GM12878 (cell line): ENCODE measurements around the gene MXRA7. TPM values are rescaled to one million over a fixed set of nuclear protein-coding genes. Genes with fewer than 3 reads are reported as not detected.

Experiments
- ATAC-seq: fragments of 200-7000 bp; cut with Tn5 transposase; 3 replicates; pipeline ENCODE4 v1.9.1; 2020; ENCODE audit warnings: mild to moderate bottlenecking, moderate library complexity
- BruUV-seq: library from RNA; stranded (reverse); fragments of 400-500 nt; replicated peaks from 2 replicates; lab custom pipeline; 2021; lab: Mats Ljungman, UMichigan
- CTCF ChIA-PET: fragments of 300-600 bp; sonication (Branson Sonifier 250); formaldehyde crosslinking; extraction: SDS; loops from one replicate; lab custom pipeline; 2021; ENCODE audit warnings: inconsistent platforms; lab: Yijun Ruan, JAX
- POLR2A ChIA-PET: fragments of 350-600 bp; formaldehyde crosslinking; extraction: SDS; loops from one replicate; lab custom pipeline; 2021; ENCODE audit warnings: inconsistent platforms; lab: Charles Lee
- RAD21 ChIA-PET: fragments of 300-600 bp; sonication (Branson Sonifier 250); formaldehyde crosslinking; loops from one replicate; lab custom pipeline; 2023; ENCODE audit warnings: antibody characterized with exemption; ENCODE audit not compliant: unreplicated experiment; lab: Charles Lee
- SMC1A ChIA-PET: fragments of 300-600 bp; sonication (Branson Sonifier 250); formaldehyde crosslinking; loops from one replicate; lab custom pipeline; 2023; ENCODE audit not compliant: unreplicated experiment, uncharacterized antibody; lab: Charles Lee
- DNase-seq: peaks from one replicate; pipeline ENCODE4 v3.0.0-alpha.2; 2011; ENCODE audit warnings: low read depth, low spot score
- FAIRE-seq: peaks from 3 replicates; lab custom pipeline; 2011; peaks lifted over from hg19 to GRCh38; lab: Jason Lieb, UNC
- H2AFZ ChIP-seq: 2 replicates; pipeline ENCODE4 v1.6.0; 2011; ENCODE audit warnings: low read depth, low read length, control low read depth; ENCODE audit not compliant: control insufficient read depth
- H3K27ac ChIP-seq: 2 replicates; pipeline ENCODE4 v1.5.1; 2011; ENCODE audit warnings: control low read depth; ENCODE audit not compliant: control insufficient read depth, insufficient read depth
- H3K27me3 ChIP-seq, 2 experiments: replicated peaks in 1 of 2; 2 replicates each; pipeline versions ENCODE4 v1.6.0 to v1.6.1; 2011; ENCODE audit warnings: low read length in 1 of 2; ENCODE audit not compliant: control insufficient read depth in 2 of 2, insufficient read depth in 2 of 2
- H3K36me3 ChIP-seq, 2 experiments: 2 replicates each; pipeline ENCODE4 v1.5.1; 2011; ENCODE audit warnings: low read length in 1 of 2; ENCODE audit not compliant: control insufficient read depth in 2 of 2, insufficient read depth in 2 of 2
- H3K4me1 ChIP-seq: 2 replicates; pipeline ENCODE4 v1.6.1; 2011; ENCODE audit warnings: mild to moderate bottlenecking, low read length, moderate library complexity, mixed read lengths; ENCODE audit not compliant: control insufficient read depth, insufficient read depth
- H3K4me2 ChIP-seq: 2 replicates; pipeline ENCODE4 v1.6.0; 2011; ENCODE audit warnings: control low read depth; ENCODE audit not compliant: control insufficient read depth, insufficient read depth
- H3K4me3 ChIP-seq: fragments of 200-600 bp; sonication (generic); 2 replicates; pipeline ENCODE4 v1.5.1; 2016
- H3K79me2 ChIP-seq: 2 replicates; pipeline ENCODE4 v1.6.0; 2011; ENCODE audit warnings: low read length; ENCODE audit not compliant: control insufficient read depth, insufficient read depth
- H3K9ac ChIP-seq: 2 replicates; pipeline ENCODE4 v1.8.0; 2011; ENCODE audit warnings: low read length, control low read depth, mixed read lengths; ENCODE audit not compliant: control insufficient read depth, insufficient read depth
- H3K9me3 ChIP-seq: replicated peaks from 3 replicates; pipeline ENCODE4 v1.5.1; 2011; ENCODE audit warnings: mild to moderate bottlenecking, low read length; ENCODE audit not compliant: control insufficient read depth, insufficient read depth
- H4K20me1 ChIP-seq: 2 replicates; pipeline ENCODE4 v1.6.0; 2011; ENCODE audit not compliant: control insufficient read depth, insufficient read depth
- ASH2L ChIP-seq: fragments of 300-600, 200-600 bp; sonication (generic); IDR thresholded peaks from 2 replicates; pipeline ENCODE4 v1.6.1; 2017; ENCODE audit warnings: low read depth, mild to moderate bottlenecking, borderline replicate concordance
- CREM ChIP-seq: IDR thresholded peaks from 2 replicates; pipeline ENCODE4 v1.6.1; 2014; ENCODE audit warnings: antibody characterized with exemption, low read depth
- EED ChIP-seq: sonication (generic); IDR thresholded peaks from 2 replicates; pipeline ENCODE4 v1.6.1; 2016; ENCODE audit warnings: antibody characterized with exemption, low read depth
- NRF1 ChIP-seq: conservative IDR thresholded peaks from 2 replicates; pipeline ENCODE4 v1.6.1; 2011; ENCODE audit warnings: mild to moderate bottlenecking, low read depth, low read length, improper control_type of control experiment
- RELA ChIP-seq: fragments of 450-650 bp; IDR thresholded peaks from 2 replicates; pipeline ENCODE4 v1.8.0; 2014; ENCODE audit warnings: borderline replicate concordance; ENCODE audit not compliant: partially characterized antibody
- SIX5 ChIP-seq: IDR thresholded peaks from 2 replicates; pipeline ENCODE4 v1.6.1; 2011; ENCODE audit warnings: mild to moderate bottlenecking, low read depth, low read length, moderate library complexity; ENCODE audit not compliant: severe bottlenecking
- SREBF1 ChIP-seq: IDR thresholded peaks from 2 replicates; pipeline ENCODE4 v1.6.1; 2012; ENCODE audit warnings: mild to moderate bottlenecking, low read length
- SREBF2 ChIP-seq: IDR thresholded peaks from 2 replicates; pipeline ENCODE4 v1.6.1; 2012; ENCODE audit warnings: mild to moderate bottlenecking, low read length
- ZNF274 ChIP-seq: IDR thresholded peaks from one replicate; pipeline ENCODE4 v1.8.0; 2011; ENCODE audit not compliant: insufficient read length, insufficient read depth
- WGBS: methylation state at CpG from one replicate; pipeline ENCODE4 v1.1.6; 2016; ENCODE audit warnings: low lambda C conversion rate; ENCODE audit not compliant: insufficient replicate concordance, insufficient coverage; ENCODE audit errors: missing lambda C conversion rate; 5-methylcytosine and 5-hydroxymethylcytosine counted together
- in situ Hi-C: fragments of 300-500 bp; cut with MboI; formaldehyde crosslinking; loops from 9 replicates; pipeline ENCODE4 v1.14.3; 2018; ENCODE audit warnings: mixed read lengths
- intact Hi-C: fragments of 100-400 bp; cut with micrococcal nuclease; formaldehyde crosslinking; loops from one replicate; pipeline ENCODE4 v1.14.2; 2022; ENCODE audit not compliant: unreplicated experiment
- polyA plus RNA-seq, 11 experiments: library from polyadenylated mRNA; depleted of rRNA in 4 of 11; unstranded in 6 of 11; stranded (reverse) in 5 of 11; fragments of >200 nt; fragmentation: Nextera tagmentation in 4 of 11; fragmentation: Illumina TruSeq in 1 of 11; extraction: Ambion mirVana in 4 of 11; extraction: Trizol in 1 of 11; gene quantifications; 1 replicate in 1 of 11; 2 replicates in 10 of 11; pipeline versions ENCODE4 v1.2.1 to v1.2.3, GENCODE V29; 2011 to 2016; ENCODE audit warnings: inconsistent platforms in 2 of 11, missing spikeins in 2 of 11, low read depth in 1 of 11
- total RNA-seq, 4 experiments: library from RNA; depleted of rRNA in 3 of 4; stranded (reverse); fragments of >200 nt in 3 of 4; fragmentation: Illumina TruSeq in 1 of 4; extraction: Trizol in 1 of 4; gene quantifications; 2 replicates each; pipeline versions ENCODE4 v1.2.1 to v1.2.3, GENCODE V29; 2013 to 2021
- TF ChIP-seq, protein P1 (sequence below): IDR thresholded peaks from 2 replicates; pipeline ENCODE4 v1.6.1; 2012; ENCODE audit warnings: low read depth, low read length, improper control_type of control experiment
- TF ChIP-seq, protein P2 (sequence below): fragments of 450-650 bp; formaldehyde crosslinking; IDR thresholded peaks from 2 replicates; pipeline ENCODE4 v1.4.0; 2020; ENCODE audit warnings: mild to moderate bottlenecking, moderate library complexity
- TF ChIP-seq, protein P3 (sequence below): fragments of 450-650 bp; IDR thresholded peaks from 2 replicates; pipeline ENCODE4 v1.6.1; 2017; ENCODE audit warnings: mild to moderate bottlenecking, low read depth, inconsistent platforms; ENCODE audit not compliant: poor library complexity, severe bottlenecking
- TF ChIP-seq, protein P4 (sequence below): fragments of 450-650 bp; IDR thresholded peaks from 2 replicates; pipeline ENCODE4 v1.6.1; 2017; ENCODE audit warnings: mild to moderate bottlenecking, moderate library complexity

The MXRA7 gene
- total and polyA plus RNA-seq, 10 of the 15 experiments (the other 5 are each of a cell fraction or from before 2014, with no cell fraction given): 0.03 to 2.0 (median 0.33) TPM

- in situ Hi-C loops (no loop called here), intact Hi-C loops (no loop called here)
- Histone ChIP-seq H3K36me3 (no peaks in the 10 kb centered on the region), H3K27ac (no peak overlapping the region), H4K20me1 (no peaks in the 10 kb centered on the region), H3K27me3 (peaks cover under 1 to 3% of the 10 kb centered on the region in 2 experiments; a peak in 2 of 4 replicates), H3K9ac (no peak overlapping the region), H3K4me2 (no peak overlapping the region), H3K4me3 (no peak overlapping the region), H3K9me3 (no peaks in the 10 kb centered on the region), H3K79me2 (no peaks in the 10 kb centered on the region), H2AFZ (no peak overlapping the region), H3K4me1 (no peaks in the 10 kb centered on the region)
- SMC1A ChIA-PET: no interaction called here
- FAIRE-seq (no peak), ATAC-seq (no peak), DNase-seq (no peak)
- CTCF ChIA-PET: interaction anchor here (1.6 kb wide), 1 partner anchor 47 kb away, joined by 3 read pairs; no protein-coding TSS in a partner anchor
- POLR2A ChIA-PET: no interaction called here
- WGBS: 44% methylated on average over 5 of the region's 5 CpGs
- RAD21 ChIA-PET: interaction anchor here (2.7 kb wide), 1 partner anchor 10 kb away, joined by 8 read pairs; no protein-coding TSS in a partner anchor
- BruUV-seq: no TSS peak
- TF ChIP-seq ASH2L: no peak
- TF ChIP-seq, protein P1, sequence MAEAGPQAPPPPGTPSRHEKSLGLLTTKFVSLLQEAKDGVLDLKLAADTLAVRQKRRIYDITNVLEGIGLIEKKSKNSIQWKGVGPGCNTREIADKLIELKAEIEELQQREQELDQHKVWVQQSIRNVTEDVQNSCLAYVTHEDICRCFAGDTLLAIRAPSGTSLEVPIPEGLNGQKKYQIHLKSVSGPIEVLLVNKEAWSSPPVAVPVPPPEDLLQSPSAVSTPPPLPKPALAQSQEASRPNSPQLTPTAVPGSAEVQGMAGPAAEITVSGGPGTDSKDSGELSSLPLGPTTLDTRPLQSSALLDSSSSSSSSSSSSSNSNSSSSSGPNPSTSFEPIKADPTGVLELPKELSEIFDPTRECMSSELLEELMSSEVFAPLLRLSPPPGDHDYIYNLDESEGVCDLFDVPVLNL: no peak
- TF ChIP-seq, protein P2, sequence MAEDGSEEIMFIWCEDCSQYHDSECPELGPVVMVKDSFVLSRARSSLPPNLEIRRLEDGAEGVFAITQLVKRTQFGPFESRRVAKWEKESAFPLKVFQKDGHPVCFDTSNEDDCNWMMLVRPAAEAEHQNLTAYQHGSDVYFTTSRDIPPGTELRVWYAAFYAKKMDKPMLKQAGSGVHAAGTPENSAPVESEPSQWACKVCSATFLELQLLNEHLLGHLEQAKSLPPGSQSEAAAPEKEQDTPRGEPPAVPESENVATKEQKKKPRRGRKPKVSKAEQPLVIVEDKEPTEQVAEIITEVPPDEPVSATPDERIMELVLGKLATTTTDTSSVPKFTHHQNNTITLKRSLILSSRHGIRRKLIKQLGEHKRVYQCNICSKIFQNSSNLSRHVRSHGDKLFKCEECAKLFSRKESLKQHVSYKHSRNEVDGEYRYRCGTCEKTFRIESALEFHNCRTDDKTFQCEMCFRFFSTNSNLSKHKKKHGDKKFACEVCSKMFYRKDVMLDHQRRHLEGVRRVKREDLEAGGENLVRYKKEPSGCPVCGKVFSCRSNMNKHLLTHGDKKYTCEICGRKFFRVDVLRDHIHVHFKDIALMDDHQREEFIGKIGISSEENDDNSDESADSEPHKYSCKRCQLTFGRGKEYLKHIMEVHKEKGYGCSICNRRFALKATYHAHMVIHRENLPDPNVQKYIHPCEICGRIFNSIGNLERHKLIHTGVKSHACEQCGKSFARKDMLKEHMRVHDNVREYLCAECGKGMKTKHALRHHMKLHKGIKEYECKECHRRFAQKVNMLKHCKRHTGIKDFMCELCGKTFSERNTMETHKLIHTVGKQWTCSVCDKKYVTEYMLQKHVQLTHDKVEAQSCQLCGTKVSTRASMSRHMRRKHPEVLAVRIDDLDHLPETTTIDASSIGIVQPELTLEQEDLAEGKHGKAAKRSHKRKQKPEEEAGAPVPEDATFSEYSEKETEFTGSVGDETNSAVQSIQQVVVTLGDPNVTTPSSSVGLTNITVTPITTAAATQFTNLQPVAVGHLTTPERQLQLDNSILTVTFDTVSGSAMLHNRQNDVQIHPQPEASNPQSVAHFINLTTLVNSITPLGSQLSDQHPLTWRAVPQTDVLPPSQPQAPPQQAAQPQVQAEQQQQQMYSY (CRISPR knock-in tag): no peak
- TF ChIP-seq SREBF1: no peak
- no peak for TF ChIP-seq EED
- TF ChIP-seq CREM: no peak
- TF ChIP-seq NRF1: no peak
- TF ChIP-seq SIX5: no peak
- TF ChIP-seq, protein P3, sequence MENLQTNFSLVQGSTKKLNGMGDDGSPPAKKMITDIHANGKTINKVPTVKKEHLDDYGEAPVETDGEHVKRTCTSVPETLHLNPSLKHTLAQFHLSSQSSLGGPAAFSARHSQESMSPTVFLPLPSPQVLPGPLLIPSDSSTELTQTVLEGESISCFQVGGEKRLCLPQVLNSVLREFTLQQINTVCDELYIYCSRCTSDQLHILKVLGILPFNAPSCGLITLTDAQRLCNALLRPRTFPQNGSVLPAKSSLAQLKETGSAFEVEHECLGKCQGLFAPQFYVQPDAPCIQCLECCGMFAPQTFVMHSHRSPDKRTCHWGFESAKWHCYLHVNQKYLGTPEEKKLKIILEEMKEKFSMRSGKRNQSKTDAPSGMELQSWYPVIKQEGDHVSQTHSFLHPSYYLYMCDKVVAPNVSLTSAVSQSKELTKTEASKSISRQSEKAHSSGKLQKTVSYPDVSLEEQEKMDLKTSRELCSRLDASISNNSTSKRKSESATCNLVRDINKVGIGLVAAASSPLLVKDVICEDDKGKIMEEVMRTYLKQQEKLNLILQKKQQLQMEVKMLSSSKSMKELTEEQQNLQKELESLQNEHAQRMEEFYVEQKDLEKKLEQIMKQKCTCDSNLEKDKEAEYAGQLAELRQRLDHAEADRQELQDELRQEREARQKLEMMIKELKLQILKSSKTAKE: no peak
- TF ChIP-seq, protein P4, sequence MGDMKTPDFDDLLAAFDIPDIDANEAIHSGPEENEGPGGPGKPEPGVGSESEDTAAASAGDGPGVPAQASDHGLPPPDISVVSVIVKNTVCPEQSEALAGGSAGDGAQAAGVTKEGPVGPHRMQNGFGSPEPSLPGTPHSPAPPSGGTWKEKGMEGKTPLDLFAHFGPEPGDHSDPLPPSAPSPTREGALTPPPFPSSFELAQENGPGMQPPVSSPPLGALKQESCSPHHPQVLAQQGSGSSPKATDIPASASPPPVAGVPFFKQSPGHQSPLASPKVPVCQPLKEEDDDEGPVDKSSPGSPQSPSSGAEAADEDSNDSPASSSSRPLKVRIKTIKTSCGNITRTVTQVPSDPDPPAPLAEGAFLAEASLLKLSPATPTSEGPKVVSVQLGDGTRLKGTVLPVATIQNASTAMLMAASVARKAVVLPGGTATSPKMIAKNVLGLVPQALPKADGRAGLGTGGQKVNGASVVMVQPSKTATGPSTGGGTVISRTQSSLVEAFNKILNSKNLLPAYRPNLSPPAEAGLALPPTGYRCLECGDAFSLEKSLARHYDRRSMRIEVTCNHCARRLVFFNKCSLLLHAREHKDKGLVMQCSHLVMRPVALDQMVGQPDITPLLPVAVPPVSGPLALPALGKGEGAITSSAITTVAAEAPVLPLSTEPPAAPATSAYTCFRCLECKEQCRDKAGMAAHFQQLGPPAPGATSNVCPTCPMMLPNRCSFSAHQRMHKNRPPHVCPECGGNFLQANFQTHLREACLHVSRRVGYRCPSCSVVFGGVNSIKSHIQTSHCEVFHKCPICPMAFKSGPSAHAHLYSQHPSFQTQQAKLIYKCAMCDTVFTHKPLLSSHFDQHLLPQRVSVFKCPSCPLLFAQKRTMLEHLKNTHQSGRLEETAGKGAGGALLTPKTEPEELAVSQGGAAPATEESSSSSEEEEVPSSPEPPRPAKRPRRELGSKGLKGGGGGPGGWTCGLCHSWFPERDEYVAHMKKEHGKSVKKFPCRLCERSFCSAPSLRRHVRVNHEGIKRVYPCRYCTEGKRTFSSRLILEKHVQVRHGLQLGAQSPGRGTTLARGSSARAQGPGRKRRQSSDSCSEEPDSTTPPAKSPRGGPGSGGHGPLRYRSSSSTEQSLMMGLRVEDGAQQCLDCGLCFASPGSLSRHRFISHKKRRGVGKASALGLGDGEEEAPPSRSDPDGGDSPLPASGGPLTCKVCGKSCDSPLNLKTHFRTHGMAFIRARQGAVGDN: no peak
- no peak for TF ChIP-seq ZNF274
- no peak for TF ChIP-seq RELA
- TF ChIP-seq SREBF2: no peak
Measured at GRCh38 chr17:76635039-76635438, 75.7 kb downstream of the MXRA7 start.
